GM19328 (cell line): ENCODE results near the gene THAP12.
"Not testable (repeated sequence)": the region's sequence is repeated elsewhere in the genome, so short reads cannot be mapped to it uniquely, and the experiment has no call there.

Experiments used
- ATAC-seq: cut with Tn5 transposase; IDR thresholded peaks from one replicate; pipeline ENCODE4 v1.9.1; 2021; ENCODE audit warnings: mild to moderate bottlenecking, moderate library complexity; ENCODE audit not compliant: unreplicated experiment

THAP12 gene

GRCh38 chr11:76329084-76329648 lies 51.8 kb downstream of the THAP12 start:
- ATAC-seq = no peak

GRCh38 chr11:76327756-76328388 lies 53.1 kb downstream of the THAP12 start:
- ATAC-seq = no peak

GRCh38 chr11:76327202-76327601 lies 53.7 kb downstream of the THAP12 start:
- ATAC-seq = no peak

- ATAC-seq = no peak
These were observed 55.7 kb downstream of the THAP12 start for GRCh38 chr11:76325185-76325584.

GRCh38 chr11:76323804-76324203 lies 57.1 kb downstream of the THAP12 start:
- no peak for ATAC-seq

GRCh38 chr11:76323375-76323774 lies 57.6 kb downstream of the THAP12 start:
- ATAC-seq = not testable (repeated sequence)

- no peak for ATAC-seq
These were observed 58.0 kb downstream of the THAP12 start for GRCh38 chr11:76322942-76323341.

GRCh38 chr11:76322540-76322939 lies 58.4 kb downstream of the THAP12 start:
- ATAC-seq = no peak

GRCh38 chr11:76321820-76322524 lies 59.0 kb downstream of the THAP12 start:
- no peak for ATAC-seq

- ATAC-seq = no peak
These were observed 59.6 kb downstream of the THAP12 start for GRCh38 chr11:76321340-76321739.

GRCh38 chr11:76320929-76321328 lies 60.0 kb downstream of the THAP12 start:
- no peak for ATAC-seq

GRCh38 chr11:76319798-76320197 lies 61.1 kb downstream of the THAP12 start:
- ATAC-seq = not testable (repeated sequence)

GRCh38 chr11:76318744-76319384 lies 62.1 kb downstream of the THAP12 start:
- ATAC-seq = no peak

GRCh38 chr11:76317296-76317695 lies 63.6 kb downstream of the THAP12 start:
- no peak for ATAC-seq

GRCh38 chr11:76316726-76317125 lies 64.2 kb downstream of the THAP12 start:
- ATAC-seq = no peak

GRCh38 chr11:76315182-76315853 lies 65.6 kb downstream of the THAP12 start:
- no peak for ATAC-seq

- ATAC-seq = no peak
These were observed 66.2 kb downstream of the THAP12 start for GRCh38 chr11:76314741-76315090.

- ATAC-seq = no peak
These were observed 66.8 kb downstream of the THAP12 start for GRCh38 chr11:76313913-76314740.

- no peak for ATAC-seq
These were observed 67.7 kb downstream of the THAP12 start for GRCh38 chr11:76313271-76313670.

- no peak for ATAC-seq
These were observed 69.9 kb downstream of the THAP12 start for GRCh38 chr11:76310832-76311595.
